GM12872 (cell line): ENCODE results near the gene PXDN.

Experiments
- TF ChIP-seq, protein P1 (sequence below): IDR thresholded peaks from 3 replicates; pipeline ENCODE4 v1.5.1; 2011; ENCODE audit warnings: low read depth, mild to moderate bottlenecking, low read length, moderate library complexity; ENCODE audit not compliant: insufficient read depth

PXDN gene

DNA sequence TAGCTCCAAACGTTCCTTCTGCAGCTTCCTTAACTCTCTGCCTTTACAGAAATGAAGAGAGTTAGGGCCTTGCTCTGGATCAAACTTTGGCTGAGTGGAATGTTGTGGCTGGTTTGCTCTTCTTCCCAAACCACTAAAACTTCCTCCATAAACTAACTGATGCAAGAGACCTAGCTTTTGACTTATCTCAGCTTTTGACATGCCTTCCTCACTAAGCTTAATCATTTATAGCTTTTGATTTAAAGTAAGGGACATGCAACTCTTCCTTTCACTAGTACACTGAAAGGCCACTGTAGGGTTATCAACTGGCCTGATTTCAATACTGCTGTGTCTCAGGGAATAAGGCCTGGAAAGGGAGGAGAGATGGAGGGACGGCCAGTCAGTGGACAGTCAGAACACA lies 8.3 kb downstream of the PXDN start:
- TF ChIP-seq, protein P1, sequence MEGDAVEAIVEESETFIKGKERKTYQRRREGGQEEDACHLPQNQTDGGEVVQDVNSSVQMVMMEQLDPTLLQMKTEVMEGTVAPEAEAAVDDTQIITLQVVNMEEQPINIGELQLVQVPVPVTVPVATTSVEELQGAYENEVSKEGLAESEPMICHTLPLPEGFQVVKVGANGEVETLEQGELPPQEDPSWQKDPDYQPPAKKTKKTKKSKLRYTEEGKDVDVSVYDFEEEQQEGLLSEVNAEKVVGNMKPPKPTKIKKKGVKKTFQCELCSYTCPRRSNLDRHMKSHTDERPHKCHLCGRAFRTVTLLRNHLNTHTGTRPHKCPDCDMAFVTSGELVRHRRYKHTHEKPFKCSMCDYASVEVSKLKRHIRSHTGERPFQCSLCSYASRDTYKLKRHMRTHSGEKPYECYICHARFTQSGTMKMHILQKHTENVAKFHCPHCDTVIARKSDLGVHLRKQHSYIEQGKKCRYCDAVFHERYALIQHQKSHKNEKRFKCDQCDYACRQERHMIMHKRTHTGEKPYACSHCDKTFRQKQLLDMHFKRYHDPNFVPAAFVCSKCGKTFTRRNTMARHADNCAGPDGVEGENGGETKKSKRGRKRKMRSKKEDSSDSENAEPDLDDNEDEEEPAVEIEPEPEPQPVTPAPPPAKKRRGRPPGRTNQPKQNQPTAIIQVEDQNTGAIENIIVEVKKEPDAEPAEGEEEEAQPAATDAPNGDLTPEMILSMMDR = no peak

DNA sequence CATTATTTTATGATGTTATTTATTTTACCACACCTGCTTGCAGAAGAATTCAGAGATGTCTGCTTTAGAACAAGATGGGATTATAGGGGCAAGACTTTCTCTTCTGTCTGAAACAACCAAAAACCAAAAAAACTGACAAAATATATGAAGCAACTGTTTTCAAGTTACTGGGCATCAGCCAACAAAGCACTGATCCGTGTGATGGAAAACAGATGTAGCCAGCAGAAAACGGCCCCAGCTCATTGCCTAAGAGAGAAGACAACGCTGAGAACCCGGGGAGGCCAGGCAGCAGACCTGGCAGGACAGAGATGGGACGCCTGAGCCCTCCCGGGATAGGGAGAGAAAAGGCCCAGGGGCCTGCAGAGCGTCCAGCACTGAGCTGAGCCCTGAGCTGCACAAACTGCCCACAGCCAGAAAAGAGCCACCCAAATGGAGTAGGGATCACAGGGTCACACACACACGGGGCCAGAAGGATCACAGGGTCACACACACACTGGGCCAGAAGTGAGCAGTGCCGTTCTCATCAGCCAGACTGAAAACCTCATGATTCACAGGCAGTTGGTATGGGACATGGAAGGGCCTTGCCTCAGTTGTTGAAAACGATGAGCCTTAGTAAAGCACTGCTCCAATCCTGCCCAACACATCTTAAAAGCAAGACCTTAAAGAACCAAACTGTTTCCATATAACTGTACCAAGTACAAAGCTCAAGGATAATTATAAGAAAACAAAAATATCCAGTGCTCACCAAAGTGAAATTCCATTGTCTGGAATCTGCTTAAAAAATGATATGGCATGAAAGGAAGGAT lies 12.1 kb downstream of the PXDN start:
- TF ChIP-seq, protein P1 = no peak

DNA sequence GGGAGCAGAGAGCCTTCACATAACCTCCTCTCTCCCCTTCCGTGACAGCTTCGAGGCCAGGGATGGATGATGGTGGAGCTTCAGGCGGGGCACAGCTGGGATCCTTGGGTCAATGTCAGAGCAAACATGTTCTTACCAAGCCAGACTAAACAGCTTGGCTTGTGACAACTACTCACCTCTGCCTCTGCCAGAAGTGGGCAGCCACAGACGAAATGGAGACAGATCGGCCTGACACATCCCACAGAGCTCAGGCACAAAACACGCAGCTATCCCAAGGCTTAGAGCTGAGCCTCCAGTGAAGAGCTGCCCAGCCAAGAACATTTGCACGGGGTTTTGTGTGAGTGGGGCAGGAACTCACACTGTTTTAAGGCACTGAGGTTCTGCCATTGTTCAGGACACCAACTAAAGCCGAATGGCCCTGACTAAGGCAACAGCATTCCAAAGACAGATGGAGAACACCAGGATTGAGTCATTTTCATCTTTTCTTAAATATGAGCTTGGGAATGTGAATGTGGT lies 12.8 kb downstream of the PXDN start:
- TF ChIP-seq, protein P1 = no peak

DNA sequence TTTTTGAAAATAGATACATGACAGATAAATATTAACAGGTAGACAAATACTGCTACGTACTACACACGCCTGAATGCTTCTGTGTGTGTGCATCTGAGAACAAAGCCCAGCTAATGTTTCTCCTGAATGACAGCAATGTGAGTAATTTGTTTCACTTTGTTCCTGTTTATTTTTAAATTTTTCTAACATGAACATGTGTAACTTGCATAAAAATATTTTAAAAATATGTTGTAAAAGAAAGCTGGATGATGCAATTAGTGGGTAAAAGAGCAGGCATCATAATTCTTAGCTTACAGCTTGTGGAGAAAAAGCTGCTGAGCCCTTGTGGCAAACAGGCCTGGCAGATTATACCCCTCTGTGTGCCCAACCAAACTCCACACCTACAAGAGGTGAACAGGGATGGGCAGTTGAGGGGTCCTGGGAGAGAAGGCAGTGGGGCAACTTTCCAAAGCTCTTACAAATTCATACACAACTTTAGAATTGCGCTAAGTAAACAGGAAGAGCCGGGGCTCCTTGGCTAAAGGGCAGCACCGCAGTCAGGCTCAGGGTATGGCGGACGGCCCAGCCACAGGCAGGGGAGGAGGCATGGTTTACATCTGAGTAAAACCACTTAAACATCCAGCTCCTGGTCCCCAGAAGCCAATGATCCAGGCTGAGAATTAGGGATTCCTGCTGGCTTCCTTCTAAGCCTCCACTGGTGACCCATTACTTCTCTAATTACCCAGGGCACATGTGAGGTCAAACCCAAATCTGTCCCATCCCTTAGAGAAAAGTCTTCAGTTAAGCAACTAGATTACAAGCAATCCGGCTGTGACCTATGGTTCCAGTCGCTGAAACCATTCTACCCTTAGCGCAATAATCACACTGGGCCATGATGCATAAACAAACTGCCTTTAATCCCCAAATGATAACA lies 14.0 kb downstream of the PXDN start:
- TF ChIP-seq, protein P1 = no peak

DNA sequence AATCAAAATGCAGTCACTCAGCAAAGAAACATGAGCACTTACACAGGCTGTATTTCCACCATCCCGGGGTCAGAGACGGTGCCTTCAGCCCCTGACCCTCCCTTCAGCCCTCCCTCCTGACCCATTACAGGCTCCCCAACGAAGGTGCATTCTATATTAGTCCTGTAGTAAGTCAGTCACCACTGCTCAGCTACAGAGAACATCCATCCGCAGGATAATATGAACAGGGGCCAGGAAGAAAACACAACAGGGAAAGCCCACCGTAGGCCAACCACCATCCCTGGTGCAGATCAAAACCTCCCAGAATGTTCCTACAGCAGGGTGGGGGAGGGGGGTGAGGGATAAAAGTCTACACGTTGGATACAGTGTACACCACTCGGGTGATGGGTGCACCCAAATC lies 15.1 kb downstream of the PXDN start:
- TF ChIP-seq, protein P1 = no peak

DNA sequence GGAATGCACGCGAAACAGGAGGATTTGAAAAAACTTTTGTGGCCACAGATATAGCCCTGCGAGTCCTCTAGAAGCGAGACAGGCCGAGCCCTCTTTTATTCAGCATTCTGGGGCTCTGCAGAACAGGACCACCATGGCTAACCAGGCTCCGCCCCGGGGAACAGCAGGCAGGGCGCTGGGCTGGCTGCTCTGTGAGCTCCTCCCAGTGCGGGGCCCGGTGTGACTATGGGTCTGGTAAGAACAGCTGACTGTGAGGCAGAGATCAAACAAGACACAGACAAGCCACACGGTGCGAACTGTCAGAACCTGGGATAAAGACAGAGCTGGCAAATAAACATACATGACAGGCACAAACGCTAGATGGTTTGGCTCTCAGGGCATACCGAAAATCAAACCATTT lies 15.5 kb downstream of the PXDN start:
- TF ChIP-seq, protein P1 = no peak

DNA sequence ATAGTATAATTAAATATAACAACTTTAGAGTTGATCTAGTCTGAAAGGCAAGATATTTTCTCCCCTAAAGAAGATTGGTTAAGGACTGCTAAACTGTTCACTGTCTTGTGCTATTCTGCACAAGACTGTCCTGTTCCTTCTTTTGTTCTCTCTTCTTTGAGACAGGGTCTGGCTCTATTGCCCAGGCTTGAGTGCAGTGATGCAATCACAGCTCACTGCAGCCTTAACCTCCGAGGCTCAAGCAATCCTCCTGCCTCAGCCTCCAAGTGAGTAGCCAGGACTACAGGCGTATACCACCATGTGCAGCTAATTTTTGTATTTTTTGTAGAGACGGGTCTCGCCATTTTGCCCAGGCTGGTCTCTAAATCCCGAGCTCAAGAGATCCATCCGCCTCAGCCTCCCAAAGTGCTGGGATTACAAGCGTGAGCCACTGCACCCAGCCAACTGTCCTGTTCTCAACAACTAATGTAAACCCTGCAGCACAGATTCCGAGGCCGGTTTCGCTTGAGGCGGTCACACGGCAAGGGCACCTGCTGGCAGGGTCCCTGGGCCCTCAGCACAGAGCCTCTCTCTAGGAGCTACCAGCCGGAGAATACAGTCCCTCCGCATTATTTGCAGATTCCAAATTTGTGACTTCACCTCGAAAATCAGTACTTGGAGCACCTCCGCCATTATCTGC lies 16.4 kb downstream of the PXDN start:
- TF ChIP-seq, protein P1 = no peak
